Medulla oblongata (tissue), 1 donor: ENCODE results near the gene FFAR4.

Source experiments
- DNase-seq: peaks from one replicate; pipeline ENCODE4 v3.0.0-alpha.2; 2015; ENCODE audit errors: extremely low spot score

The FFAR4 gene

GRCh38 chr10:93599778-93600177 lies 33.3 kb downstream of the FFAR4 start:
- no peak for DNase-seq

GRCh38 chr10:93600446-93601145 lies 34.1 kb downstream of the FFAR4 start:
- no peak for DNase-seq

GRCh38 chr10:93601146-93601773 lies 34.8 kb downstream of the FFAR4 start, which contains the start of gene RBP4:
Gene RBP4, minus strand, starts transcription at chr10:93601235. Its CDS starts 207 bp downstream, at chr10:93601028.
- no peak for DNase-seq

- DNase-seq: no peak
Measured at GRCh38 chr10:93601774-93602162, 35.3 kb downstream of the FFAR4 start.

GRCh38 chr10:93603023-93603422 lies 36.6 kb downstream of the FFAR4 start:
- no peak for DNase-seq

- DNase-seq: no peak
Measured at GRCh38 chr10:93604146-93604545, 37.7 kb downstream of the FFAR4 start.

- DNase-seq: no peak
Measured at GRCh38 chr10:93608421-93608820, 42.0 kb downstream of the FFAR4 start.

- no peak for DNase-seq
Measured at GRCh38 chr10:93612311-93612710, 45.8 kb downstream of the FFAR4 start, which contains the start of gene PDE6C. Gene PDE6C, plus strand, starts transcription at chr10:93612537. Its CDS starts 189 bp downstream, at chr10:93612726.

GRCh38 chr10:93613126-93613525 lies 46.7 kb downstream of the FFAR4 start:
- no peak for DNase-seq

GRCh38 chr10:93614101-93614825 lies 47.8 kb downstream of the FFAR4 start:
- no peak for DNase-seq

GRCh38 chr10:93615576-93616235 lies 49.2 kb downstream of the FFAR4 start:
- DNase-seq: peak; percentile 4

- DNase-seq: no peak
Measured at GRCh38 chr10:93620925-93621324, 54.5 kb downstream of the FFAR4 start.

GRCh38 chr10:93622942-93623341 lies 56.5 kb downstream of the FFAR4 start:
- no peak for DNase-seq

GRCh38 chr10:93628858-93629257 lies 62.4 kb downstream of the FFAR4 start:
- no peak for DNase-seq

- DNase-seq: no peak
Measured at GRCh38 chr10:93629647-93630305, 63.3 kb downstream of the FFAR4 start.

- no peak for DNase-seq
Measured at GRCh38 chr10:93630625-93631557, 64.4 kb downstream of the FFAR4 start.
